NCI-H146 (cell line): Measurements from ENCODE around the gene SLC16A8.
"Not testable (repeated sequence)": the region's sequence is repeated elsewhere in the genome, so short reads cannot be mapped to it uniquely, and the experiment has no call there.

Experiments used
- DNase-seq: peaks from one replicate; lab custom pipeline; 2025; lab: John Stamatoyannopoulos, UW

The SLC16A8 gene

GRCh38 chr22:38086001-38086845 is 2.2 kb upstream of the SLC16A8 start:
- DNase-seq = no peak

- DNase-seq = no peak
Observed at GRCh38 chr22:38085501-38085900, 1.5 kb upstream of the SLC16A8 start.

- DNase-seq = no peak
Observed at GRCh38 chr22:38085056-38085455, 1.1 kb upstream of the SLC16A8 start.

DNA sequence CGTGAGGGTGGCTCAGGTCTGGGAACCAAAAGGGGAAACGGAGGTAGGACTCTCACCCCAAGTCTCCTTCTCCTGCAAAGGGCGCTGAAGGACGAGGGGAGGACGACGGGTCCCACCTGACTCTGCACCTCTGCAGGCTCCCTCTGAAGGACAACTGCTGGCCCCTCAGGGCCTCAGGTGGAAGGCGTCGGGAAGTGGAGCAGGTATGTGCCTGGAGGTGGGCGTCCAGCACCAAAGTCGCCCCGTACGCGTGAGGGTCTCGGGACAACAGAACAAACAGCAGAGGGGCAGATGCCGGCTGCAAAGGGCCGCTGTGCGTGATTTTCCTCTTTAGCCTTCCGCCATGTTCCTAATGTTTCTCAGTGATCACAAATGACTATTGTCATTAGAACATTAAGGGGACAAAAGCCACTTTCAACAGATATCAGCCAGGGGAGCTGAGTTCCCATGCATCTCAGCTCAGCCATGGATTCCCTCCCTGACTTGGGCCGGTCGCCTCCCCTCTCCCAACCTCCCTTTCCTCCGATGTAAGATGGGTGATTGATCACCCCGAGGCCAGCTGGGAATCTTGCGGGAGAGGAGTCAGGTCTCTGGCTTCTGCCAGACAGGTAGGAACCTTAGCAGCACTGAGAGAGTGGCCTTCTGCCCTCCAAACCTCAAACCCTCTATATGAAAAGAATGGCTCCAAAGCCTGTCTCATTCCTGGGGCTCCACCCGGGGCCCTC is 836 bp downstream of the SLC16A8 start:
- DNase-seq = no peak

DNA sequence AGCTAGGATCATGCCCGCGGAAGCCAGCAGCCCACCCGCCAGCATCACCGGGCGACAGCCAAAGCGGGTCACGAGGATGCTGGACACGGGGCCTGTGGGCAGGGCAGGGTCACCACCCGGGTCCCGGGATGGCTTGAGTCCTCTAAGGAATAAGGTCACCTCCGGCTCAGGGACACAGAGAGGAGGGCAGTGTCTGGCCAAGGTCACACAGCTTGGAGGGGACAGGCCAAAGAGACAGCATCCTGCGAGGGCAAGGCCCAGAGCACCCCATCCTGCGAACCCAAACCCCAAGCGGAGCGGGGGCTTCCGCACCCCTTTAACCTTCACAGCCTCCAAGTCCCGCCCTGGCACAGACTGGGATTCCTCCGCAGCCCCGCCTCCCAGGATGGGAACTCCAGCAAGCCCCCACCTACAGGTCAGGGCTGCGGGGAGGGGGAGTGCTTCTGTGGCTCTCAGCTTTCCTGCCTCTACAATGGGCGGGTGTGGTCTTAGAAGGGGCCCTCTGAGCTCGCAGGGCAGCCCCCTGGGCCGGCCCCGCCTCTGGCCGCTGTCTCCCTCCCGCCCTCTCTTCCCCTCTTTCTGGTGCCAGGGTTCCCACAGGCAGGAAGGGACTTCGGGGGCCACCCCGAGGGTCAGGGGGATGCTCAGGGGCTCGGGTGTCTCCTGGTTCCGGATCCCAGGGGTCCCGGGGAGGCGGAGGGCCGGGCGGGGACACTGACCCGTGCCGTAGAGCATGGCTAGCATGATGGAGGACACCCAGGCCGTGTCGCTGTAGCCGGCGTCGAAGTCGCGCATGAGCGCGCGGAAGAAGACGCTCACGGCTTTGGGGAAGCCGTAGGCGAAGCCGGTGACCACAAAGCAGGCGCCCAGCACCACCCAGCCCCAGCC is 1.8 kb downstream of the SLC16A8 start:
- no peak for DNase-seq

DNA sequence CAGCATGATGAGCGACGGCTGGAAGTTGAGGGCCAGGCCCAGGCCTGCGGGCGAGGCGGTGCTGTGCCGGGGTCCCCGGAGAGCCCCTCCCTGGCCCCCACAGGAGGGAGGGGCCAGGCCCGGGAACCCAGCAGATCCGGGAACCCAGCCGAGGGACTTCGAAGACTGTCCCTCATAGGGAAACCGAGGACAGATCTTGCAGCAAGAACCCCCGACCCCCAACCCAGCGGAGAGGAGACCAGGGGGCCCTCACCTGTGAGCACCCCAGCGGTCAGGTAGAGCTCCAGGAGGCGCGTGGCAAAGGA is 2.4 kb downstream of the SLC16A8 start:
- DNase-seq = no peak

DNA sequence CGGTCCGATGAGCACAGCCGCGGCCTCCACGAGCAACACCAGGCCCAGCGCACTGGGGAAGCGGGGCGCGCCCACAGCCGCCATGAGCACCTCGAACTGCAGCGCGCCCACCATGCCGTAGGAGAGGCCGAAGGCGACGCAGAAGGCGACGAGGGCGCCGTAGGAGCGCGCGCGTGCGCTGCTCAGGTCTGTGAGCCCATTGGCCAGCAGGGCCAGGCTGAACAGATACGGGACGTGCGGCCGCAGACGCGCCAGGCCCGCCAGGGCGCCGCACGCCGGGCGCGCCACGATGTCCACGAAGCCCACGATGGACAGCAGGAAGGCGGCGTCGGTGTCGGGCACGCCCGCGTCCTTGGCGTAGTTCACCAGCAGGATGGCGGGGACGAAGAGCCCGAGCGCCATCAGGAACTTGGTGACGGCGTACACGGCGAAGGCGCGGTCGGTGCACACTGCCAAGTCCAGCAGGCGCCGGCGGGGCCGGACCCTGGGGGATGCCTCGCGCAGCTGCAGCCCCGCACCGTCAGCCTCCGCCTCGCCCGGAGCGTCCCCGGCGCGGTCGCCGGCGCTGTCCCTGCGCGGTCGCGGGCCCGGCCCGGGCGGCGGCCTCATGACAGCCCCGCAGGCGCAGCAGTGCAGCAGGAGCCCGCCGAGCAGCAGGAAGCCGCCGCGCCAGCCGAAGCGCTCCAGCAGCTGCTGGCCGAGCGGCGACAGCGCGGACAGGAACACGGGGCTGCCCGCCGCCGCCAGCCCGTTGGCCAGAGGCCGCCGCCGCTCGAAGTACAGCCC is 2.9 kb downstream of the SLC16A8 start:
- DNase-seq = peak; percentile 48

- DNase-seq = no peak
Observed at GRCh38 chr22:38080474-38080849, 3.5 kb downstream of the SLC16A8 start.

DNA sequence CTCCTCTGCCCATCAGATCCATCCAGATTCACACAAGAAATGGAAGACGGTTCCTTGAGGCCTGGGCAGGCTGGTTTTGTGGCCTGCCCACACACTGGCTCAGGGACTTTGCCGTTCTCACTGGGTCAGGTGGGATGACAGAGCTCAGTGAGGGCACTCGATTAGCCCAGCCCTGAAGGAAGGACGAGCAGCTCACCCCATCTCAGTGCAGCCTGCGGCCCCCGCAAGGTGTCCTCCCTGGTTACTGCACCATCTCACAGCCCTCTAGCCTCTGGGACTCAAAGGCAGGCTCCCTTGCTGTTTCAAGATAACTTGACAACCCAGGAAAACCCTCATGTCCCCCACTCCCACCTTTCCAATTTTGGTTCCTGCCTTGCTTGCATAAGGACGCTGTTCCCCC is 4.2 kb downstream of the SLC16A8 start:
- no peak for DNase-seq

DNA sequence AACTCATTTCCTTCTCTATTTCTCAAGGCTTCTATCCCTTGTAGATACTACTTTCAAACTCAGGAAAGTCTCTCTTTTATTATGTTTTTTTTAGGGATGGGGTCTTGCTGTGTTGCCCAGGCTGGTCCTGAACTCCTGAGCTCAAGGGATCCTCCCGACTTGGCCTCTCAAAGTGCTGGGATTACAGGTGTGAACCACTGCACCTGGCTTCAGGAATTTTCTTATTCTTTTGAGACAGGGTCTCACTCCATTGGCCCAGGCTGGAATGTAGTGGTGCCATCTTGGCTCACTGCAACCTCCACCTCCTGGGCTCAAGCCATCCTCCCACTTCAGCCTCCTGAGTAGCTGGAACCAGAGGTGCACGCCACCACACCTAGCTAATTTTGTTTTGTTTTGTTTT is 4.8 kb downstream of the SLC16A8 start:
- DNase-seq = not testable (repeated sequence)

DNA sequence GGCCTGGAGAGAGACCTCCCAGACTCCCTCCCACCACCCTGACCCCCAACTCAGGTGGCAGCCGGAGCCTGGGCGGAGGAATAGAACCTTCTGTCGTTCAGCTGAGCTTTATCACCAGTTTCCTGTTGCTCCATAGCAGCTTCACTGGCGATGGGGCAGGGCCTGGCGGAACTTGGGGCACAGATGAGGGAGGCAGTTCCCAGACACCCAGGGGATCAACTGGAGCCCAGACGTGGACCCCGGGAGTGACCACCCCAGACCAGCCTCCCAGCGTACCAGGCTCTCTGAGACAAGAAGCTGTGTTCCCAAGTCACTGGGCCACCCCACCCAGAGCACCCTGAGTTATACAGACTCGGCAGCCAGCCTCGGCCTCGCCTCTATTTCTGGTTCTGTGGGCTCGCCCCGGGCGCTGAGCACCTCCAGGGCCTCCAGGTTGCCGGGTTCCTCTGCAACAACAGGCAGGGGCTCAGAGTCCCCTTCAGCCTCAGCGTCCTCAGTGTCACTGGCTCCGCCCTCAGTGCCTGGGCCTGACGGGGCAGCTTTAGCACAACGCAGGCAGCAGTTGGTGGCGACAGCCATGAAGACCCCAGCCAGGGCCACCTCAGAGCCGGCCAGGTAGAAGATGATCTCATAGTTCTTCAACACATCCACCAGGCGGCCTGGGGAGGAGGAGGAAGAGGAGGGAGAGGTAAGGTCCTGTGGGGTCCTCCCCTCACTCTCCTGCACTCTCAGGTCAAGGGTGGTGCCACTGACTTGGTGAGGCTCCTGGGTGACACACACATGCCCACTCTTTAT is 5.7 kb downstream of the SLC16A8 start:
- no peak for DNase-seq

GRCh38 chr22:38077595-38077994 is 6.4 kb downstream of the SLC16A8 start:
- DNase-seq = no peak

DNA sequence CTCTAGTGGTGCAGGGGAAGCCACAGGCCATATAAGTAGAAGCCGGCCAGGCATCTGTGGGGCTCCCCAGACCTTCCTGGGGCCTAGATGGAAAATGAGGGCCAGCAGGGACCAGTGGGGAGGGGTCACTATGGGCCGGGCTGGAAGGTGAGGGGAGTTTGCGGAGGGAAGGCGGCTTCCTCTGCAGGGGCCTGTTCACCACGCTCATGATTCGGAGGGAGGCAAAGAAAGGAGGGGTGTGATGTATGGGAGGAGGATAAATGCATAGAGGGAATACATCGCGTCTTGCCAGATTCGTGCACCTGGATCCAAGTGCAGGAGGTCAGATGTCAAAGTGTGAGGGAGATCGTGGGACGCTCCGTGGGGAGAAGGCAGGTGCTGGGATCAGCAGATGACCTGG is 6.9 kb downstream of the SLC16A8 start:
- DNase-seq = no peak

DNA sequence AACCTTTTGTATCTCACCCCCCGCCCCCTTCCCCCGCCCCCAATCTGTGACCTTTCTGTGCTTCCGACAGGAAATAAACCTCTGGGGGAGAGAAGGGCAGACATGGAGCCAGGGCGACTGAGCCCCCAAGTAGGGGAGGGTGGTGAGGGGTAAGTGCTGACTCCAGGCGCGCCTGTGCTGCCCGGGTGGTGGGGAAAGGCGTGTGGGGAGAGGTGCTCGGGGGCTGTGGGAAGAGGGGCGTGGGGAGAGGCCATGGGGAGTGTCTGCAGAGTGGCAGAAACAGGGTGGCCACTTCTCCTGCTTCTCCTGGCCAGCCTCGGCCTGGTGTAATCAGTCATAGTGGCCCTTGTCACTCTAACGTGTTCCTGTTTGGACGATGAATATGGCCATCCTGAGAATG is 8.0 kb downstream of the SLC16A8 start:
- DNase-seq = no peak

- no peak for DNase-seq
Observed at GRCh38 chr22:38075105-38075825, 8.7 kb downstream of the SLC16A8 start.

GRCh38 chr22:38074181-38075104 is 9.5 kb downstream of the SLC16A8 start:
- no peak for DNase-seq

- DNase-seq = no peak
Observed at GRCh38 chr22:38073150-38074130, 10.5 kb downstream of the SLC16A8 start.
